K562 (cell line): ENCODE results near the gene CNBD2.

Experiments used
- EZH2 ChIP-seq: IDR thresholded peaks from 2 replicates; pipeline ENCODE4 v1.6.1; 2012; ENCODE audit warnings: low read depth, mild to moderate bottlenecking, inconsistent platforms, low read length, borderline replicate concordance
- PHF21A ChIP-seq: fragments of 450-650 bp; IDR thresholded peaks from 2 replicates; pipeline ENCODE4 v1.6.1; 2017; ENCODE audit warnings: low read depth, borderline replicate concordance
- PHF8 ChIP-seq: fragments of 200-600 bp; sonication (generic); IDR thresholded peaks from 2 replicates; pipeline ENCODE4 v1.6.1; 2012; ENCODE audit warnings: mixed run types, mild to moderate bottlenecking, inconsistent platforms, low read length, moderate library complexity, borderline replicate concordance
- POLR2A ChIP-seq: fragments of 450-650 bp; conservative IDR thresholded peaks from 2 replicates; pipeline ENCODE4 v1.6.1; 2016
- SMAD1 ChIP-seq: fragments of 150-350 bp; IDR thresholded peaks from 2 replicates; pipeline ENCODE4 v1.6.1; 2014; ENCODE audit warnings: low read length, low read depth; ENCODE audit not compliant: partially characterized antibody
- SMAD3 ChIP-seq: fragments of 450-650 bp; formaldehyde crosslinking; conservative IDR thresholded peaks from 2 replicates; pipeline ENCODE4 v1.4.0; 2020; ENCODE audit warnings: mild to moderate bottlenecking
- SMARCA5 ChIP-seq: fragments of 450-650 bp; IDR thresholded peaks from 2 replicates; pipeline ENCODE4 v1.6.1; 2016
- TRIM28 ChIP-seq: fragments of 450-650 bp; IDR thresholded peaks from 2 replicates; pipeline ENCODE4 v1.6.1; 2017
- TF ChIP-seq, protein P1 (sequence below), 3 experiments: IDR thresholded peaks in 2 of 3; conservative IDR thresholded peaks in 1 of 3; 2 replicates each; pipeline ENCODE4 v1.5.1; 2011 to 2012; ENCODE audit warnings: low read length in 3 of 3, mild to moderate bottlenecking in 3 of 3, control low read depth in 2 of 3, improper control_type of control experiment in 1 of 3, inconsistent platforms in 1 of 3, low read depth in 1 of 3, mixed read lengths in 1 of 3, moderate library complexity in 1 of 3; ENCODE audit not compliant: insufficient read depth in 2 of 3
- TF ChIP-seq, protein P2 (sequence below): sonication (generic); formaldehyde crosslinking; IDR thresholded peaks from 2 replicates; pipeline ENCODE4 v1.8.1; 2023; ENCODE audit warnings: mild to moderate bottlenecking, missing genetic modification reagents
- TF ChIP-seq, protein P3 (sequence below): fragments of 450-650 bp; IDR thresholded peaks from 2 replicates; pipeline ENCODE4 v1.6.1; 2018; ENCODE audit not compliant: partially characterized antibody

DNA sequence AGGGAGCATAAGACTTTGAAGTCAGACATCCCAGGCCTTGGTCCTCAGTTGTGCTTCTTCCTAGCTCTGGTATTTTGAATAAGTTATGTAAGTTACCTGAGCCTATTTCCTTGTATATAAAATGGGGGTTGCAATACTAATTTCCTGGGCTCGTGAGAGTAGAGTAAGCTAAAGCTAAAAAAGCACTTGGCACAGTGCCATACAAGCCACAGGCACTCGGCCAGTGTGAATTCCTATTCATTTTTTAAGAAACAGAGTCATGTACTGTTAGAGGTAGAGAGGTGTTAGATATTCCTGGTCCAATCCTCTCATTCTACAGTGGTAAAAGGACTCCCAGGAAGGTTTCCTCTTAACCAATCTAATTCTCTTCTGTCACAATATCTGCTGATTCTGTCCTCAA, 106.6 kb downstream of the CNBD2 start:
- no peak for TF ChIP-seq TRIM28
- TF ChIP-seq, protein P1, sequence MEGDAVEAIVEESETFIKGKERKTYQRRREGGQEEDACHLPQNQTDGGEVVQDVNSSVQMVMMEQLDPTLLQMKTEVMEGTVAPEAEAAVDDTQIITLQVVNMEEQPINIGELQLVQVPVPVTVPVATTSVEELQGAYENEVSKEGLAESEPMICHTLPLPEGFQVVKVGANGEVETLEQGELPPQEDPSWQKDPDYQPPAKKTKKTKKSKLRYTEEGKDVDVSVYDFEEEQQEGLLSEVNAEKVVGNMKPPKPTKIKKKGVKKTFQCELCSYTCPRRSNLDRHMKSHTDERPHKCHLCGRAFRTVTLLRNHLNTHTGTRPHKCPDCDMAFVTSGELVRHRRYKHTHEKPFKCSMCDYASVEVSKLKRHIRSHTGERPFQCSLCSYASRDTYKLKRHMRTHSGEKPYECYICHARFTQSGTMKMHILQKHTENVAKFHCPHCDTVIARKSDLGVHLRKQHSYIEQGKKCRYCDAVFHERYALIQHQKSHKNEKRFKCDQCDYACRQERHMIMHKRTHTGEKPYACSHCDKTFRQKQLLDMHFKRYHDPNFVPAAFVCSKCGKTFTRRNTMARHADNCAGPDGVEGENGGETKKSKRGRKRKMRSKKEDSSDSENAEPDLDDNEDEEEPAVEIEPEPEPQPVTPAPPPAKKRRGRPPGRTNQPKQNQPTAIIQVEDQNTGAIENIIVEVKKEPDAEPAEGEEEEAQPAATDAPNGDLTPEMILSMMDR (IDR thresholded peaks at IDR 0.05 in 2 of 3, conservative IDR thresholded peaks at IDR 0.05 in 1 of 3; ENCODE audit: insufficient read depth in 2 of 3, low read depth in 1 of 3, low read length in 3 of 3) = no peak
- no peak for TF ChIP-seq PHF21A
- TF ChIP-seq POLR2A = no peak
- TF ChIP-seq, protein P2, sequence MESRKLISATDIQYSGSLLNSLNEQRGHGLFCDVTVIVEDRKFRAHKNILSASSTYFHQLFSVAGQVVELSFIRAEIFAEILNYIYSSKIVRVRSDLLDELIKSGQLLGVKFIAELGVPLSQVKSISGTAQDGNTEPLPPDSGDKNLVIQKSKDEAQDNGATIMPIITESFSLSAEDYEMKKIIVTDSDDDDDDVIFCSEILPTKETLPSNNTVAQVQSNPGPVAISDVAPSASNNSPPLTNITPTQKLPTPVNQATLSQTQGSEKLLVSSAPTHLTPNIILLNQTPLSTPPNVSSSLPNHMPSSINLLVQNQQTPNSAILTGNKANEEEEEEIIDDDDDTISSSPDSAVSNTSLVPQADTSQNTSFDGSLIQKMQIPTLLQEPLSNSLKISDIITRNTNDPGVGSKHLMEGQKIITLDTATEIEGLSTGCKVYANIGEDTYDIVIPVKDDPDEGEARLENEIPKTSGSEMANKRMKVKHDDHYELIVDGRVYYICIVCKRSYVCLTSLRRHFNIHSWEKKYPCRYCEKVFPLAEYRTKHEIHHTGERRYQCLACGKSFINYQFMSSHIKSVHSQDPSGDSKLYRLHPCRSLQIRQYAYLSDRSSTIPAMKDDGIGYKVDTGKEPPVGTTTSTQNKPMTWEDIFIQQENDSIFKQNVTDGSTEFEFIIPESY = no peak
- no peak for TF ChIP-seq PHF8
- TF ChIP-seq, protein P3, sequence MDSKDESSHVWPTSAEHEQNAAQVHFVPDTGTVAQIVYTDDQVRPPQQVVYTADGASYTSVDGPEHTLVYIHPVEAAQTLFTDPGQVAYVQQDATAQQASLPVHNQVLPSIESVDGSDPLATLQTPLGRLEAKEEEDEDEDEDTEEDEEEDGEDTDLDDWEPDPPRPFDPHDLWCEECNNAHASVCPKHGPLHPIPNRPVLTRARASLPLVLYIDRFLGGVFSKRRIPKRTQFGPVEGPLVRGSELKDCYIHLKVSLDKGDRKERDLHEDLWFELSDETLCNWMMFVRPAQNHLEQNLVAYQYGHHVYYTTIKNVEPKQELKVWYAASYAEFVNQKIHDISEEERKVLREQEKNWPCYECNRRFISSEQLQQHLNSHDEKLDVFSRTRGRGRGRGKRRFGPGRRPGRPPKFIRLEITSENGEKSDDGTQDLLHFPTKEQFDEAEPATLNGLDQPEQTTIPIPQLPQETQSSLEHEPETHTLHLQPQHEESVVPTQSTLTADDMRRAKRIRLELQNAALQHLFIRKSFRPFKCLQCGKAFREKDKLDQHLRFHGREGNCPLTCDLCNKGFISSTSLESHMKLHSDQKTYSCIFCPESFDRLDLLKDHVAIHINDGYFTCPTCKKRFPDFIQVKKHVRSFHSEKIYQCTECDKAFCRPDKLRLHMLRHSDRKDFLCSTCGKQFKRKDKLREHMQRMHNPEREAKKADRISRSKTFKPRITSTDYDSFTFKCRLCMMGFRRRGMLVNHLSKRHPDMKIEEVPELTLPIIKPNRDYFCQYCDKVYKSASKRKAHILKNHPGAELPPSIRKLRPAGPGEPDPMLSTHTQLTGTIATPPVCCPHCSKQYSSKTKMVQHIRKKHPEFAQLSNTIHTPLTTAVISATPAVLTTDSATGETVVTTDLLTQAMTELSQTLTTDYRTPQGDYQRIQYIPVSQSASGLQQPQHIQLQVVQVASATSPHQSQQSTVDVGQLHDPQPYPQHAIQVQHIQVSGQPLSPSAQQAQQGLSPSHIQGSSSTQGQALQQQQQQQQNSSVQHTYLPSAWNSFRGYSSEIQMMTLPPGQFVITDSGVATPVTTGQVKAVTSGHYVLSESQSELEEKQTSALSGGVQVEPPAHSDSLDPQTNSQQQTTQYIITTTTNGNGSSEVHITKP = no peak
- TF ChIP-seq SMARCA5 = no peak
- no peak for TF ChIP-seq SMAD1
- TF ChIP-seq EZH2 = no peak
- TF ChIP-seq SMAD3 (CRISPR knock-in tag) = no peak
